ENCODE results near the gene C19orf44.
"Not testable (repeated sequence)": the region's sequence is repeated elsewhere in the genome, so short reads cannot be mapped to it uniquely, and the experiment has no call there.

The C19orf44 gene

GRCh38 chr19:16537111-16537510 is 40.9 kb downstream of the C19orf44 start:
- no peak for DNase-seq (ENCODE audit: low read depth)

GRCh38 chr19:16540948-16541347 is 44.8 kb downstream of the C19orf44 start:
- no peak for DNase-seq (ENCODE audit: low read depth)

- DNase-seq (ENCODE audit: low read depth) = no peak
Measured at GRCh38 chr19:16541526-16542044, 45.4 kb downstream of the C19orf44 start.

GRCh38 chr19:16542045-16542909 is 46.1 kb downstream of the C19orf44 start, which contains the start of gene CHERP:
CHERP (minus strand) TSS chr19:16542437; CDS start chr19:16542378, 59 bp downstream.
- DNase-seq (ENCODE audit: low read depth) = peak; percentile 94

- no peak for DNase-seq (ENCODE audit: low read depth)
Measured at GRCh38 chr19:16542910-16543472, 46.8 kb downstream of the C19orf44 start.

- not testable (repeated sequence) for DNase-seq (ENCODE audit: low read depth)
Measured at GRCh38 chr19:16543734-16544133, 47.5 kb downstream of the C19orf44 start.

- no peak for DNase-seq (ENCODE audit: low read depth)
Measured at GRCh38 chr19:16544473-16545231, 48.5 kb downstream of the C19orf44 start.

GRCh38 chr19:16548956-16549355 is 52.8 kb downstream of the C19orf44 start:
- no peak for DNase-seq (ENCODE audit: low read depth)

- DNase-seq (ENCODE audit: low read depth) = not testable (repeated sequence)
Measured at GRCh38 chr19:16551902-16552301, 55.7 kb downstream of the C19orf44 start.

GRCh38 chr19:16554776-16555175 is 58.6 kb downstream of the C19orf44 start:
- no peak for DNase-seq (ENCODE audit: low read depth)

GRCh38 chr19:16559780-16560276 is 63.6 kb downstream of the C19orf44 start:
- no peak for DNase-seq (ENCODE audit: low read depth)

GRCh38 chr19:16561382-16561781 is 65.2 kb downstream of the C19orf44 start:
- no peak for DNase-seq (ENCODE audit: low read depth)

- DNase-seq (ENCODE audit: low read depth) = no peak
Measured at GRCh38 chr19:16562608-16563025, 66.4 kb downstream of the C19orf44 start.

GRCh38 chr19:16564842-16565241 is 68.6 kb downstream of the C19orf44 start:
- DNase-seq (ENCODE audit: low read depth) = no peak

- peak; percentile 67 for DNase-seq (ENCODE audit: low read depth)
Measured at GRCh38 chr19:16566161-16566560, 70.0 kb downstream of the C19orf44 start.

GRCh38 chr19:16566702-16567101 is 70.5 kb downstream of the C19orf44 start:
- DNase-seq (ENCODE audit: low read depth) = no peak

GRCh38 chr19:16569609-16570320 is 73.6 kb downstream of the C19orf44 start:
- DNase-seq (ENCODE audit: low read depth) = no peak
